Measurements from ENCODE around the gene HABP4.

GRCh38 chr9:96496368-96497116, 46.6 kb downstream of the HABP4 start:
- no peak for TF ChIP-seq CTCF (IDR thresholded peaks at IDR 0.05)
- TF ChIP-seq POLR2A (IDR thresholded peaks at IDR 0.05): no peak
